HG02884 (cell line): ENCODE results near the gene DCUN1D2.
A peak's percentile ranks its signal among the peaks of the same experiment; 100 is the strongest.
"Not testable (repeated sequence)": the region's sequence is repeated elsewhere in the genome, so short reads cannot be mapped to it uniquely, and the experiment has no call there.

Experiments
- ATAC-seq: cut with Tn5 transposase; IDR thresholded peaks from one replicate; pipeline ENCODE4 v1.9.1; 2021; ENCODE audit warnings: mild to moderate bottlenecking, moderate library complexity; ENCODE audit not compliant: unreplicated experiment

The DCUN1D2 gene

DNA sequence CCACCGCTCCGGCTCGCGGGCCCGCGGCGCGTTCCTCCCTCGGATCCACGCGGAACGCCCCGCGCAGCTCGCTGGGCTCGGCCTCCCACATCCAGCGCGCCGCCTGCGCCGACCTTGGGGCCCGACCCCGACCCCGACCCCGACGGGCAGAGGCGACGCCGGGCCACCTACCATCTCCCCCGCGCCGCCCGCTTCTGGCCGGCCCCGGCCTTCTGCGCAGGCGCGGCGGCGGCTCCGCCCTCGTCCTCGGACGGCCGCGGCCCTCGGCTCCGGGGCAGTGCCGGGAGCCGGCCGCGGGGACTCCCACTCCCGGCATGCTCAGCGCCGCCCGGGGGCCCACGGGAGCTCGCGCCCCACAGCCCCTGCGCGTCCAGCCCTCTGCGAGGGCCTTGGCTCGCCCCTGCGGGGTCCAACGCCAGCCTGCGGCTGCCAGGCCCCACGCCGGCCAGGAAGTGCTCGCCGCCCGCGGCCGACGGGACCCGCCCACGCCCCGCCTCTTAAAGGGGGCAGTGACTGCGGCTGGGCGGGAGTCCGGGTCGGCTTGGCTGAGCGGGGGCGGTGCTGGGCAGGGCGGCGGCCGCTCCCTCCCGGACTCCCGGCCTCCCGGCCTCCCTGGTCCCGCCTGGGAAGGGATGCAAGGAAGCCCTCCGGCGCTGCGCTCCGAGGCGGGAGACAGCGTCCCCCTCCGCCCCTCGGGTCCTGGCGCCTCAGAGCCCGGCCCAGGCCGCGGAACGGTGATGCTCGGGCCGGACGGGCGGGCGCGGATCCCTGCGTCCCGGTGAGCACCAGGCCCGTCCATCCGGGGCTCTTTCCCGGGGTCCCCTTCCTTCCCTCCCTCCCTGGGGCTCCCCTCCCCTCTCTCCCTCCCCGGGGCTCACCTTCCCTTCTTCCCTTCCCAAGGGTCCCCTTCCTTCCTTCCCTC is at the start of gene DCUN1D2:
TSS of gene DCUN1D2 (minus strand) at position 216 of the 922 bp plus-strand sequence. CDS start at position 174, 42 bp downstream.
- peak; percentile 63 for ATAC-seq

DNA sequence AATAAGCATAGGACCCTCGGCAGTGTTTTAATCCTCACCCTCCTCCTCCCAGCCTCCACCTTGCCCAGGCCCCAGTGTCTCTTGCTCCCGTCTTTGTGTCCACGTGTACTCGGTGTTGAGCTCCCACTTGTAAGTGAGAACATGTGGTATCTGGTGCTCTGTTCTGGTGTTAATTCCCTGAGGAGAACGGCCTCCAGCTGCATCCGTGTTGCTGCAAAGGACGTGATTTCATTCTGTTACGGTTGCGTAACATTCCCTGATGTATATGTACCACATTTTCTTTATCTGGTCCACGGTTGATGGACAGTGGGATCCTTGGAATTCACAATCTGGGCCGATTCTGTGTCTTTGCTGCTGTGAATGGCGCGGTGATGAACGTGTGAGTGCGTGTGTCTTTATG is 49.3 kb upstream of the DCUN1D2 start:
- ATAC-seq: no peak

DNA sequence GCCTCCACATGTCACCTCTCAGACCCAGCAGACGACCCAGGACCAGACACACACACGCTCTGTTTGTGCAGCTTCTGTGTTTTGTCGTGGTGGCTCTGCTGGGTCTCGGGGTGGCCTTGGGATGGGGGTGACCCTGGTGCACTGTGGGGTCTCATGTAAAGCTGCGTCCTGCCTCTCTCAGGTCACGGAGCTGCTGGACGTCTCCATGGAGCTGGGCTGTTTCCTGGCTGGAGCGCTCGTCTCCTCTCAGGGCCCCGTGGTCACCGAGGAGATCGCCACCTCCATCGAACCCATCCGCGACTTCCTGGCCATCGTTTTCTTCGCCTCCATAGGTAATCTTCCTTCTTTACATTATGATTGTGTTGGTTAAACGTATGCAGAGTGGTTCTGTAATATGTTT is 48.7 kb upstream of the DCUN1D2 start:
- ATAC-seq: no peak

DNA sequence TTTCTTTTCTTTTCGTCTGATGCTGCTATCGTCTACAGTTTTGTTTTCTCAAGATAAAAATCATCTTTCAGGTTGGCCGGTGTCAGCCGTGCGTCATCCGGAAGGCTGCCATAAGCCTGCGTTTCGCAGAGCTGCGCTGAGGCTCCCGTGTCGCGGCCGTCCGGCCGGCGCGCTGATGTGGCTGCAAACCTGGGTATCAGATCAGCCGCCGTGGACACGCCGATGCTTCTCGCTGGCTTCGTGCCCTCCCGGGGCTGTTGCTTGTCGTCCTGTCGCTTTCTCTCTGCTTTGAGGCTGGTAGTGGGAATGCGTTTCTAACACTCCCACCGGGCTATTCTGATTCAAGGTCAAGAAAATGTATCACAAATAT is 48.2 kb upstream of the DCUN1D2 start:
- ATAC-seq: no peak

DNA sequence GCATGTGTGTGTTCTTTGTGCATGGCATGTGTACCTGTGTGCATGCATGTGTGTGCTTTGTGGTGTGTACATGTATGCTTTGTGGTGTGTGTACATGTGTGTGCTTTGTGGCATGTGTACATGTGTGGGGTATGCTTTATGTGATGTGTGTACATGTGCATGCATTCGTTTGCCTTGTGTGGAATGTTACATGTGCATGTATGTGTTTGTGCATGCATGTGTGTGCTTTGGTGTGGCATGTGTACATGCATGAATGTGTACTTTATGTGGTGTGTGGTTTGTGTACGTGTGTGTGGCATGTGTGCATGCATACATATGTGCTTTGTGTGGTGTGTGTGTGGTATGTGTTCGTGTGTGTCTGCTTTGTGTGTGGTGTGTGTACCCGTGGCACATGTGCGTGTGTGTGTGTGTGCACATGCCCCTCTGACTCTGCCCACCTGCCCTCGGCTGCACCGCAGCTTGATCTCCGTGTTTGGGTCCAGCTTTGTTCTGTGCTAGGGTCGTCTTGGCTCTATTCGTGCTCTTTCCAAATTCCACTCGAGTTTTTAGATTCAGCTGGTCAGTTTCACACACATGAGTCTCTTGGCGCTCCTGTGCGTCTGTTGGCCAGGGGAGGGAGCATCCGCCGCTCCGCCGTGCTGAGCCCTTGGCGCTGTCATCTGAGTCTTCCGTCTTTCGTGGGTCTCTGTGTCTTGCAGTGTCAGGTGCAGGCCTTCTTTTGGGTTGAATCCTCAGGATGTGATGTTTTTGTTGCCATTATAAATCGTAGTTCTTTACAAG is 47.6 kb upstream of the DCUN1D2 start:
- no peak for ATAC-seq

DNA sequence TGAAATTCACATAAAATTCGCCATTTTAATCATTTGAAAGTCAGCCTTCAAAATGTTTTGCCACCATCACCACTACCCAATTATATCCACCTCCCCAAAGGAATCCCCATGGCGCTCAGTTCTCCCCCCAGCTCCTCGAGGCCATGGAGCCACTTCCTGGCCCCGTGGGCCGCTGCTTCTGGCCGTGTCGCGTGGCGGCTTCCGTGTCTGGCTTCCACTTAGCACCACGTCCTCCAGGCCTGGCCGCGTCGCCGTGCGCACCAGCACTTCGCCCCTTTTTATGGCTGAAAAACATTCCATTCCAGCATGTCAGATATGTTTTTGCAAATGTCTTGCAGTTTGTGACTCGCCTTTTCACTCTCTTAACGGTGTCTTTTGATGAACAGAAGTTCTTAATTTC is 46.7 kb upstream of the DCUN1D2 start:
- no peak for ATAC-seq

DNA sequence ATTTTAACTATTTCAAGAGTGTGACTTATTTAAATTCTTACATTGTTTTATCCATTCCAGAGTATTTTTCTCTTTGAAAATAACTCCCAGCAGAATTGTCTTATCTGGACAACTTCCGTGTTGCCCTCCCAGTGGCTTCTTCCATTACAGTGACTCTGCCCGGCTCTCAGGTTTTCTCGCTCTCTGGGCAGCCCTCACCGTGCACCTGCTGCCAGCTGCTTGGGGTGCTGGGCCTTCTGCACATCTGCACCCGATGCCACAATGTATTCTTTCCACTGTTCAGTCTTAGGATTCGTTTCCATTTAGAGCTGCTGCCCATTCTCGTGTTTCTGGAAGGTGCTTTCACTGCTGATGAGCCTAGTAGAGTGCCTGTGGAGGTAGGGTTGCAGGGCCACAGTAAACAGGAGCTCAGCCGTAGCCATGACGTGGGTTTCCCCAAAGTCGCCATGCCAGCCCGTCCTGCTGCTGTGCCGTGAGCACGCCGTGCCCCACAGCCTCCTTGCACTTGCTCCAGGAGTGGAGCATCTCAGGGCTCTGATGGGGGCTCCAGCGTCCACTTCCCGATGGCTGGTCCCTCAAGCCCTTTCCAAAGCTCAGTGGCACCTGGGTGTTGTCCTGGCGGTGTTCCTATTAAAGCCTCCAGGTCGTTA is 46.1 kb upstream of the DCUN1D2 start:
- no peak for ATAC-seq

DNA sequence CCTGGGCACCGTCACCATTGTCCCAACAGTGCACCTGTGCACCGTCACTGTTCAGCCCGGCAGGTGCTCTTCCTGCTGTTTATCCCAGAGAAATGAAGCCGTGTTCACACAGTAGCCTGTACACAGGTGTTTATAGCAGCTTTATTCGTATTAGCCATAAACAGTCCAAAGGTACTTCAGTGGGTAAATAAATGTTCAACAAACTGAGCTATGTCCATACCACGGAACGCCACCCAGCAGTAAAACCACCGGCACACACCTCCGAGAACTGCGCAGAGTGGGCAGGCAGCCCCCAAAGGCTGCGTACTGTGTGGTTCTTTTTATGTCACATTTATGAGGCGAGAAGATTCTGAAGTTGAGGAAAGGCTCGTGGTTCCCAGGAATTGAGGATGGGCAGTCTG is 44.9 kb upstream of the DCUN1D2 start:
- ATAC-seq: no peak

DNA sequence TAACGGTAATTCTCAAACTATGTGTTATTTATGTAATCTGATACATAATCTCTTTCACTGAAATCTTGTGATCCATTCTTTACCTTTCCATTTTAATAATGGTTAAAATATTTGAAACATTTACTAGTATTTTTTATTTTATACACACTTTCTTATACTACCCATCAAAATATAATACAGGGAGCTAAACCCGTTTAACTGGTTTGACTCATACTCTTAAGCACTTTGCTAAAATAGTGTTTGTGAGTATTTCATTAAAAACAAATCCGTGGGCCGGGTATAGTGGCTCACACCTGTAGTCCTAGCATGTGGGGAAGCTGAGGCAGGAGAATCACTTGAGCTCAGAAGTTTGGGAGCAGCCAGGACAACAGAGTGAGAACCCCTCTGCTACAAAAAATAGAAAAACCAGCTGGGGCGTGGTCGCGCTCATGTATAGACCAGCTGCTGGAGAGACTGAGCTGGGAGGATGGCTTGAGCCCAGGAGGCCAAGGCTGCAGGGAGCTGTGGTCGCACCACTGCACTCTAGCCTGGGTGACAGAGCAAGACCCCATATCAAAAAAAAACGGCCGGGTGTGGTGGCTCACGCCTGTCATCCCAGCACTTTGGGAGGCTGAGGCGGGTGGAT is 43.8 kb upstream of the DCUN1D2 start:
- ATAC-seq: no peak

DNA sequence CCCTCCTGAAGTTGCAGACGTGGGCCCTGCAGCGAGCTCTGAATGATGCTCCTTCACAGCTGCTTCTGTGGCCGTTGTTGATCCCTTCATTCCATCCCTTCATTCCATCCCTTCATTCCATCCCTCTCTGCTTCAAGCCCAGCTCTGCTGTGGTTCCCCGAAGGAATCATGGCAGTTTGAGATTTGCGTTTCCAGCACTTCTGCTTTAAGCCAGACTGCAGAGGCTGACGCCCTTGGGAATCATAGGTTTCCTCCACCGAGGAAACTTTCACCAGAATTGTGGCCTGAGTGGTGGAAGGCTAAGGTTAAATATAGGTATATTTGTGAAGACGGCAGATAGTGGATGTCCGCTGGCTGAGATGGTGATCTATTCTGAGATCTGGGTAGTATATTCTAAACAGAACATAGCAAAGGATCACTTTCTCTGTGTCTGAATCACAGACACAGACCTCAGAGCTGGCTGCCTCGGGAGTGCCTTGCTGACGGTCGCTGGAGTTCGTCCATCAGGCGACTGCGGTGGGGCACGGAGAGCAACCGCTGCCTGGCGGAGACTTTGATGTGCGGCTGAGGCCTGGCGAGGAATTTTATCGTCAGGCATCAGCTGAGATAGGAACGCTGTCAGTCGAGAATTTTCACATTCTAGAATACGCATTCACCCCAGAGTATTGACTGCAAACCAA is 42.8 kb upstream of the DCUN1D2 start:
- no peak for ATAC-seq

DNA sequence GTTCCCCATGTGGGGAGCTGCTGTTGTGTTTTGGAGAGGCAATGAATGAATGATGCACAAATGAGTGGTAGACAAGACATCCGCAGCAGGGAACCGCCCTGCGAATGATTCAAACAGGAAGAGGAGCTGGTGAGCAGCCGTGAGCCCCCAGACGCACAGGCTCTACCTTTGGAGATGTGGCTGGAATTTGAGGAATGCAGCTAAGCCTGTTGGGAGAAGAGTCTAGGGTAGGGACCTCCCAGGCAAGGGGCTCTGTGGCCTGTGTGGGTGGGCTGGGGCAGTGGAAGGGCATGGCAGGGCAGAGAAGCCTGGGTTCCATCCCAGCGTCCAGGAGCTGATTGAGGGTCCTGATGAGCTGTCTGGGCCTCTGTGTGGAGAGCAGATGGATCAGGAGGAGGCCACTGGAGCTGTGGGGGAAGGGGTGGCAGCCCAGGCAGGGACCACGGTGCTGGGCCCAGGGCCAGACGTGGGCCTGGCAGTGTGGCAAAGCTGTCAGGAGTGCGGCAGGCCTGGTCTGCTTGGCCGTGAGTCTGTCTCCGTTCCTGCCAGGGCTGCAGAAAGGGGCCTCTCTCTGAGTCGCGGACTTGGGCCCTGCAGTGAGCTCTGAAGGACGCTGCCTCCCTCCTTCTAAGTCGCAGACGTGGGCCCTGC is 41.8 kb upstream of the DCUN1D2 start:
- ATAC-seq: no peak

DNA sequence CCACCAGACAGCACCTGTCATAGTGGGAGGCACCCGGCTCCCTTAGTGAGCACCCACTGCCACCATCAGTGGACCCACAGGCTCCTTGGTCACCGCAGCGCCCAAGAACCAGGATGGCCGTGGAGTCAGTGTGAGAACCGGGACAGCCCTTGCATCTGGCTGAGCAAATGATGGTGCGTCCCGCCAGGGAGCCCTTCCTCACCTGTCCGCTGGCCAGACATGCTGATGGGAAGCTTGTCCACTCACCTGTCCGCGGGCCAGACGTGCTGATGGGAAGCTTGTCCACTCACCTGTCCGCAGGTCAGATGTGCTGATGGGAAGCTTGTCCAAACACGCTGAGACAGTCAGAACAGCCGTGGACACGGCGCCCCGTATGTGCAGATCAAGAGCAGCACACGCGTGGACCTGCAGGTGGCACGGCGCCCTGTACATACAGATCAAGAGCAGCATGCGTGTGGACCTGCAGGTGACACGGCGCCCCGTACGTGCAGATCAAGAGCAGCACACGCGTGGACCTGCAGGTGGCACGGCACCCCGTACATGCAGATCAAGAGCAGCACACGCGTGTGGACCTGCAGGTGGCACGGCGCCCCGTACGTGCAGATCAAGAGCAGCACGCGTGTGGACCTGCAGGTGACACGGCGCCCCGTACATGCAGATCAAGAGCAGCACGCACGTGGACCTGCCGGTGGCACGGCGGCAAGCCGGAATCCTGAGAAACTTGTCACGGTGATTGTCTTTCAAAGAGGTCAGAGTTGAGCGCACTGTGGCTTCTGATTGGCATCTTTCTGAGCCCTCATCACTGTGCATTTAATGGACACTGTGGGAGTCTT is 40.7 kb upstream of the DCUN1D2 start:
- ATAC-seq: no peak

DNA sequence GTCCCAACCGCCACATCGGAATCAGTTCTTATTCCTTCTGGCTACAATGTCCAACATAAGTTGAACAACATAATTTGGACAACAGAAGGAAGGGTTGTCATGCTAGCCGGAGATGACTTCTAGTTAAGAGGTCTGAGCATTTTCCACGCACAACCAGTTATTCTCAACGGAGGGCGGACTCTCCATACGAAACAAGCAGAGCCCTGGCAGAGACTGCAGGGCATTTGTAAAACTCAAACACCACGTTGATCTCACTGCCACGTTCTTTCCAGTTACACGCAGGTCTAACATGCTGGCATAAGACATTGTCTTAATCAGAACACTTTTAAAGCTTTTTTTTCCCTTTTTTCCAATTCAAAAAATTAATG is 38.3 kb upstream of the DCUN1D2 start:
- no peak for ATAC-seq

DNA sequence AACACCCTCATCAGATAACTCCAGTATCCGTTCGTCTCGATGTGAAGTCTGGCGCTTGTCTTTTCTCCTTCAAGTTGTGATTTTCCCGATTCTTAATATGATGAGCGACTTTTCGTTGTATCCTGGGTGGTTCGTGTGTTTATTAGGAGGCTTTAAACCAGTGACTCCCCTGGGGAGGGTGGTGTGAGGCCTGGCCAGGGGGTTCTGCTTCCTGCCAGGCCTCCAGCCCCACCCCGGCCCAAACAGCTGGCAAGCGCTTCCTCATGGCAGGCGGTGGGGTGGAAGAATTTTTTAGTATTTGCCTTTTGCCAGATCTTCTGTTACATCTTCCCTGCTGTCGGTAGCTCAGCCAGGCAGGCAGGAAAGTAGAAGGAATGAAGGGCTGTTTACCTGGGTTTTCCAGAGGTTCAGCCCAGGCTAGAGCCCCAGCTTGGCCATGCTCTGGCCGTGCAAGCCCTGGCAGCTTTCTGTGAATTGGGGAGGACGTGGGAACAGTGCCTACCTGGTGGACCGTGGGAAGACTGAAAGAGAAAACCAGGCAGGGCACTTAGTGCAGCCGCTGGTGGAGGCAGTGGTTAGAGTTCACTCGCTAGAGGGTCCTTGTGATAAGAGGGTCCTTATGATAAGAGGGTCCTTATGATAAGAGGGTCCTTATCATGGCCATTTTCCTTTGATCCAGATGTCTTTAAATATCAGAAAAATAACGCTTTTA is 37.7 kb upstream of the DCUN1D2 start:
- ATAC-seq: no peak

DNA sequence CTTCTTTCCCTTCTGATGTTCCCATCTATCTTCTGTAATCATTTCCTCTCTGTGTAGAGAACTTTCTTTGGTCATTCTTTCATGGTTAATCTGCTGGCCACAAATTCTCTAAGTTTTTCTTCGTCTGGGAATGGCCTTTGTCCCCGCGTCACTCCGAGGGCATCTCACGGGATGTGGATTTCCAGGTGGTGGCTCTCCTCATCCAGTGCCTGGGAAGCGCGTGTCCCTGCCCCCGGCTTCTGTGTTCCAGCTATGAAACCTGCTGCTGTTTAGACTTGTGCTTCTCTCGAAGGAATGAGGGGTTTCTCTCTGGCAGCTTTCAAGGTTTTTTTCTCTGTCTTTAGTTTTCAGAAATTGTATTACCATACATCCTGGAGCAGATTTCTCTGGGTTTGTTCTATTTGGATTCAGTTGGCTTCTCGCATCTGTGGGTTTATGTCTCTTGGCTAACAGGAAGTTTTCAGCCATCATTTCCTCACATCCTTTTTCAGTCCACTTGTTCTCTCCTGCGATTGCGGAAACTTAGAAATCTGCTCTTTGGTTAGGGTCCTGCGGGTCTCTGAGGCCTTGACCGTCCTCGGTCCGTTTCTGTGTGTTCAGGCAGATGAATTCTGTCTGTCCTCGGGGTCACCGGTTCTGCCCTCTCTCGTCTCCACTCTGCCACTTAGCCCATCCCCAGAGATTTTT is 36.9 kb upstream of the DCUN1D2 start:
- ATAC-seq: no peak

DNA sequence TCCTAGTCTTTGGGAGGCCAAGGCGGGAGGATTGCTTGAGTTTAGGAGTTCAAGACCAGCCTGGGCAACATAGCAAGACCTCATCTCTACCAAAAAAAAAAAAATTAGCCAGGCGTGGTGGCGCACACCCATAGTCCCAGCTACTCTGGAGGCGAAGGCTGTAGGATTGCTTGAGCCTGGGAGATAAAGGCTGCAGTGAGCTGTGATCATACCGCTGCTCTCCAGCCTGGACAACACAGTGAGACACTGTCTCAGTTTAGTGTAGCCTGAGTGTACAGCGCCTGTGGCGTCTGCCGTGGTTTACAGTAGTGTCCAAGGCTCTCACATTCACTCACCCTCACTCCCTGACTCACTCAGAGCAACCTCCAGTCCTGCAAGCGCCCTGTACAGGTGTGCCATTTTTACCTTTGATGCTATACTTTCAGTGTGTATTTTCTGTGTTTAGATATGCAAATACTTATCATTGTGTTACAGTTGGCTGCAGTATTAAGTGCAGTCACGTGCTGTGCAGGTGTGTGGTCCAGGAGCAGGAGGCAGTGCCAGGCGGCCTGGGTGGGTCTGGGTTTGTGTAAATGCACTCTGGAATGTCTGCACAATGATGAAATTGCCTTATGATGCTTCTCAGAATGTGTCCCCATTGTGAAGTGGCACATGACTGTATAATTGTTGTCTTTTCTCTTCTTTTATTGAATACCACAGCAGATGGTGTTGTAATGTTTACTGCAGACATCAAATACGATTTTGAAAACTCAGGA is 36.1 kb upstream of the DCUN1D2 start:
- ATAC-seq: no peak

DNA sequence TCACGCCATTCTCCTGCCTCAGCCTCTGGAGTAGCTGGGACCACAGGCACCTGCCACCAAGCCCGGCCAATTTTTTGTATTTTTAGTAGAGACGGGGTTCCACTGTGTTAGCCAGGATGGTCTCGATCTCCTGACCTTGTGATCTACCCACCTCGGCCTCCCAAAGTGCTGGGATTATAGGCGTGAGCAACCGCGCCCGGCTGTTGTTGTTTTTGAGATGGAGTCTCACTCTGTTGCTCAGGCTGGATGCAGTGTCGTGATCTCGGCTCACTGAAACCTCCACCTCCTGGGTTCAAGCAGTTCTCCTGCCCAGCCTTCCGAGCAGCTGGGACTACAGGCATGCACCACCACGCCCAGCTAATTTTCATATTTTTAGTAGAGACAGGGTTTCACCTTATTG is 31.9 kb upstream of the DCUN1D2 start:
- not testable (repeated sequence) for ATAC-seq
